Endothelial cell of umbilical vein (primary cell): Measurements from ENCODE around the gene RSPO3. TPM values are rescaled to one million over a fixed set of nuclear protein-coding genes. Genes with fewer than 3 reads are reported as not detected.
"Not testable (repeated sequence)": the region's sequence is repeated elsewhere in the genome, so short reads cannot be mapped to it uniquely, and the experiment has no call there.

Experiments
- BruUV-seq: library from RNA; stranded (reverse); fragments of 400-500 nt; replicated peaks from 2 replicates; lab custom pipeline; 2021; lab: Mats Ljungman, UMichigan
- CTCF ChIA-PET: fragments of 300-600, 350-600 bp; sonication (Branson Sonifier 250); formaldehyde crosslinking; loops from one replicate; lab custom pipeline; 2021; ENCODE audit warnings: antibody characterized with exemption, inconsistent platforms; lab: Charles Lee
- POLR2A ChIA-PET: fragments of 300-600, 350-600 bp; sonication (Branson Sonifier 250); formaldehyde crosslinking; loops from one replicate; lab custom pipeline; 2021; ENCODE audit warnings: antibody characterized with exemption, inconsistent platforms; lab: Charles Lee
- DNase-seq: peaks from one replicate; pipeline ENCODE4 v3.0.0-alpha.2; 2011; ENCODE audit warnings: low read depth, low spot score
- FAIRE-seq: peaks from 2 replicates; lab custom pipeline; 2011; peaks lifted over from hg19 to GRCh38; lab: Jason Lieb, UNC
- H2AFZ ChIP-seq: 2 replicates; pipeline ENCODE4 v1.6.0; 2012; ENCODE audit warnings: low read depth, low read length, control low read depth, inconsistent platforms
- H3K27ac ChIP-seq: 2 replicates; pipeline ENCODE4 v1.5.1; 2011; ENCODE audit warnings: low read depth, mild to moderate bottlenecking, control low read depth, low read length, moderate library complexity; ENCODE audit not compliant: insufficient read depth
- H3K27me3 ChIP-seq, 2 experiments: 2 replicates each; pipeline versions ENCODE4 v1.6.0 to v1.6.1; 2011; ENCODE audit warnings: low read length in 2 of 2, mixed read lengths in 1 of 2; ENCODE audit not compliant: control insufficient read depth in 2 of 2, insufficient read depth in 2 of 2
- H3K36me3 ChIP-seq, 2 experiments: 2 replicates in 1 of 2; 3 replicates in 1 of 2; pipeline ENCODE4 v1.5.1; 2011; ENCODE audit warnings: low read length in 2 of 2, mild to moderate bottlenecking in 1 of 2, moderate library complexity in 1 of 2; ENCODE audit not compliant: control insufficient read depth in 2 of 2, insufficient read depth in 2 of 2; ENCODE audit errors: extremely low read depth in 1 of 2
- H3K4me1 ChIP-seq: 3 replicates; pipeline ENCODE4 v1.5.1; 2011; ENCODE audit warnings: mild to moderate bottlenecking, low read length; ENCODE audit not compliant: control insufficient read depth, insufficient read depth; ENCODE audit errors: extremely low read depth
- H3K4me2 ChIP-seq: 2 replicates; pipeline ENCODE4 v1.6.1; 2011; ENCODE audit warnings: low read length, control low read depth, mixed read lengths; ENCODE audit not compliant: insufficient read depth
- H3K4me3 ChIP-seq, 3 experiments: fragments of 200-600 bp in 1 of 3; sonication (generic), shearing (Covaris generic) in 1 of 3; replicated peaks in 1 of 3; 2 replicates each; pipeline ENCODE4 v1.5.1; 2011 to 2016; ENCODE audit warnings: control low read depth in 3 of 3, low read length in 3 of 3, mild to moderate bottlenecking in 2 of 3, inconsistent platforms in 1 of 3, low read depth in 1 of 3, moderate library complexity in 1 of 3; ENCODE audit not compliant: insufficient read depth in 1 of 3
- H3K79me2 ChIP-seq: 2 replicates; pipeline ENCODE4 v1.6.0; 2012; ENCODE audit warnings: low read length, inconsistent platforms; ENCODE audit not compliant: control insufficient read depth, insufficient read depth
- H3K9ac ChIP-seq: replicated peaks from 2 replicates; pipeline ENCODE3; 2011; ENCODE audit warnings: low read length, control low read depth; ENCODE audit not compliant: insufficient read depth; ENCODE audit errors: extremely low read depth
- H3K9me1 ChIP-seq: replicated peaks from 3 replicates; pipeline ENCODE4 v1.6.0; 2011; ENCODE audit warnings: mild to moderate bottlenecking, low read length; ENCODE audit not compliant: control insufficient read depth, insufficient read depth; ENCODE audit errors: extremely low read depth
- H3K9me3 ChIP-seq: replicated peaks from 2 replicates; pipeline ENCODE4 v1.5.1; 2012; ENCODE audit warnings: low read length, inconsistent platforms; ENCODE audit not compliant: control insufficient read depth, insufficient read depth
- H4K20me1 ChIP-seq: replicated peaks from 2 replicates; pipeline ENCODE3; 2011; ENCODE audit warnings: mild to moderate bottlenecking, low read length; ENCODE audit not compliant: control insufficient read depth, insufficient read depth; ENCODE audit errors: extremely low read depth
- FOS ChIP-seq: IDR thresholded peaks from 2 replicates; pipeline ENCODE4 v1.6.1; 2011; ENCODE audit warnings: mild to moderate bottlenecking, low read length, moderate library complexity, borderline replicate concordance; ENCODE audit not compliant: insufficient read depth
- GATA2 ChIP-seq: IDR thresholded peaks from 2 replicates; pipeline ENCODE4 v1.7.0; 2011; ENCODE audit warnings: low read depth, mild to moderate bottlenecking, moderate library complexity, mixed read lengths, low read length; ENCODE audit not compliant: insufficient read length, insufficient read depth
- JUN ChIP-seq: IDR thresholded peaks from 2 replicates; pipeline ENCODE4 v1.6.1; 2011; ENCODE audit warnings: borderline replicate concordance, low read depth; ENCODE audit not compliant: insufficient read length, insufficient read depth
- MYC ChIP-seq: IDR thresholded peaks from one replicate; pipeline ENCODE4 v1.6.1; 2011; ENCODE audit warnings: mild to moderate bottlenecking, low read depth, low read length
- POLR2A ChIP-seq: IDR thresholded peaks from 2 replicates; pipeline ENCODE4 v1.6.1; 2012; ENCODE audit warnings: low read depth, mild to moderate bottlenecking, control low read depth, low read length
- POLR2AphosphoS5 ChIP-seq: IDR thresholded peaks from 2 replicates; pipeline ENCODE4 v1.6.1; 2012; ENCODE audit warnings: low read depth, mild to moderate bottlenecking, control low read depth, low read length, moderate library complexity; ENCODE audit not compliant: insufficient read depth
- dilution Hi-C: fragments of 300-500 bp; cut with MboI; formaldehyde crosslinking; loops from one replicate; pipeline ENCODE4 v1.15.0; 2019; ENCODE audit warnings: low sequenced_read_pairs; ENCODE audit not compliant: extremely low pct_ligation_motif_present
- intact Hi-C: fragments of 100-400 bp; cut with micrococcal nuclease; formaldehyde crosslinking; loops from one replicate; pipeline ENCODE4 v1.10.0; 2022
- polyA plus RNA-seq, 4 experiments: library from polyadenylated mRNA; depleted of rRNA in 3 of 4; stranded (reverse) in 3 of 4; unstranded in 1 of 4; fragments of >200 nt; gene quantifications; 2 replicates each; pipeline versions ENCODE4 v1.2.1 to v1.2.3, GENCODE V29; 2011 to 2012; ENCODE audit warnings: missing spikeins in 1 of 4
- total RNA-seq: library from RNA; stranded (reverse); gene quantifications from 2 replicates; pipeline ENCODE4 v1.2.3, GENCODE V29; 2021
- TF ChIP-seq, protein P1 (sequence below): IDR thresholded peaks from 2 replicates; pipeline ENCODE4 v1.6.1; 2011; ENCODE audit not compliant: insufficient read depth, insufficient read length

Gene RSPO3
- total and polyA plus RNA-seq, 2 donors (not counting 3 experiments of a cell fraction or from before 2014, with no cell fraction given) = 1.8 to 11.1 TPM

DNA sequence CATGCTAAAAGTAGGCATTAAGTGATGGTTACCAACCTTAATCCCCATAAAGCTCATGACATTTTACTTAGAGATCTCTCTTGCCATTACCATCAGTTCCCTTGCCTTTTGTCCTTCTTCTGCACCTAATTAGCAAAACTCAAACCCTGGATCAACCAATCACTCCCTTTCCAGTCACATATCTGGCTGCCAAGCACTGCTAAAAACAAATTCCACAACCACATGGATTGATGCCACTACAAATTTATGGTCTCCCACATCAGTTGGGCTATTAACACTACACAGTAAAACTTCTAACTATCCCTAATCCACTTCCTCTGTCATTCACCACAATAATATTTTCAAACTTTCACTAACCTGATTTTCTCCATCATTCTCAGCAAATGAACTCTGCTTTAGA, 93.9 kb downstream of the RSPO3 start:
- CTCF ChIA-PET = no interaction called here
- intact Hi-C loops = no loop called here

DNA sequence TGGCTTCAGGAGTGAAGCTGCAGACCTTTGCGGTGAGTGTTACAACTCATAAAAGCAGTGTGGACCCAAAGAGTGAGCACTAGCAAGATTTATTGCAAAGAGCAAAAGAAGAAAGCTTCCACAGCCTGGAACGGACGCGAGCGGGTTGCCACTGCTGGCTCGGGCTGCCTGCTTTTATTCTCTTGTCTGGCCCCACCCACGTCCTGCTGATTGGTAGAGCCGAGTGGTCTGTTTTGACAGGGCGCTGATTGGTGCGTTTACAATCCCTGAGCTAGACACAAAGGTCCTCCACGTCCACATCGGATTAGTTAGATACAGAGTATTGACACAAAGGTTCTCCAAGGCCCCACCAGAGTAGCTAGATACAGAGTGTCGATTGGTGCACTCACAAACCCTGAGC, 95.6 kb downstream of the RSPO3 start:
- H3K36me3 ChIP-seq, intact Hi-C loops, H3K79me2 ChIP-seq, H3K27me3 ChIP-seq, CTCF ChIA-PET, DNase-seq, POLR2A ChIA-PET, dilution Hi-C loops, BruUV-seq, H4K20me1 ChIP-seq, H3K27ac ChIP-seq, H2AFZ ChIP-seq, H3K4me2 ChIP-seq, FAIRE-seq, H3K4me3 ChIP-seq, H3K9me3 ChIP-seq, H3K9ac ChIP-seq, H3K9me1 ChIP-seq: not testable (repeated sequence)
- peaks cover 27% of the 10 kb centered on the region for H3K4me1 ChIP-seq

More for the DNA sequence above, 93.9 kb downstream of the RSPO3 start:
- no peak overlapping the region for H2AFZ ChIP-seq
- BruUV-seq = no TSS peak
- TF ChIP-seq GATA2 (no peak), JUN (no peak), POLR2AphosphoS5 (no peak), MYC (no peak), POLR2A (no peak), FOS (no peak)
- TF ChIP-seq, protein P1, sequence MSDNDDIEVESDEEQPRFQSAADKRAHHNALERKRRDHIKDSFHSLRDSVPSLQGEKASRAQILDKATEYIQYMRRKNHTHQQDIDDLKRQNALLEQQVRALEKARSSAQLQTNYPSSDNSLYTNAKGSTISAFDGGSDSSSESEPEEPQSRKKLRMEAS = no peak
- H3K4me1 ChIP-seq = peaks cover 36% of the 10 kb centered on the region
- FAIRE-seq (no peak), DNase-seq (no peak)
- dilution Hi-C loops = no loop called here
- H3K27ac ChIP-seq = no peak overlapping the region
- no peaks in the 10 kb centered on the region for H3K9me1 ChIP-seq
- H3K27me3 ChIP-seq = no peaks in the 10 kb centered on the region
- no peaks in the 10 kb centered on the region for H4K20me1 ChIP-seq
- no peak overlapping the region for H3K4me2 ChIP-seq
- H3K9me3 ChIP-seq = no peaks in the 10 kb centered on the region
- no peaks in the 10 kb centered on the region for H3K36me3 ChIP-seq
- H3K4me3 ChIP-seq = no peak overlapping the region
- POLR2A ChIA-PET = no interaction called here
- no peaks in the 10 kb centered on the region for H3K79me2 ChIP-seq
- H3K9ac ChIP-seq = no peak overlapping the region

DNA sequence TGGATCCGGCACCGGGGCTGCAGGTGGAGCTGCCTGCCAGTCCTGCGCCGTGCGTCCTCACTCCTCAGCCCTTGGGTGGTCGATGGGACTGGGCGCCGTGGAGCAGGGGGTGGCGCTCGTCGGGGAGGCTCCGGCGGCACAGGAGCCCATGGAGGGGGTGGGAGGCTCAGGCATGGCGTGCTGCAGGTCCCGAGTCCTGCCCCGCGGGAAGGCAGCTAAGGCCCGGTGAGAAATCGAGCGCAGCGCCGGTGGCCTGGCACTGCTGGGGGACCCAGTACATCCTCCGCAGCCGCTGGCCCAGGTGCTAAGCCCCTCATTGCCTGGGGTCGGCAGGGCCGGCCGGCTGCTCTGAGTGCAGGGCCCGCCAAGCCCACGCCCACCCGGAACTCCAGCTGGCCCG, 96.1 kb downstream of the RSPO3 start:
- H3K36me3 ChIP-seq, intact Hi-C loops, H3K4me2 ChIP-seq, DNase-seq, H3K9me1 ChIP-seq, FAIRE-seq, BruUV-seq, H3K4me3 ChIP-seq, CTCF ChIA-PET, dilution Hi-C loops, H2AFZ ChIP-seq, H3K27me3 ChIP-seq, POLR2A ChIA-PET, H3K9ac ChIP-seq, H4K20me1 ChIP-seq, H3K9me3 ChIP-seq, H3K79me2 ChIP-seq, H3K27ac ChIP-seq: not testable (repeated sequence)
- peaks cover 27% of the 10 kb centered on the region for H3K4me1 ChIP-seq
